H54 (cell line): Measurements from ENCODE around the gene ENOSF1.

Experiments used
- DNase-seq: peaks from one replicate; pipeline ENCODE4 v3.0.0; 2011; ENCODE audit warnings: low spot score, mixed read lengths; ENCODE audit not compliant: insufficient read length
- FAIRE-seq: peaks from 3 replicates; lab custom pipeline; 2011; peaks lifted over from hg19 to GRCh38; lab: Jason Lieb, UNC
- POLR2A ChIP-seq: IDR thresholded peaks from 2 replicates; pipeline ENCODE4 v1.6.1; 2011; ENCODE audit warnings: low read depth, mild to moderate bottlenecking, low read length

ENOSF1 gene

GRCh38 chr18:675307-675706 is 37.1 kb downstream of the ENOSF1 start:
- TF ChIP-seq POLR2A = no peak
- DNase-seq (no peak), FAIRE-seq (no peak)

GRCh38 chr18:673769-674168 is 38.7 kb downstream of the ENOSF1 start:
- no peak for TF ChIP-seq POLR2A
- no peak for FAIRE-seq
- DNase-seq = no peak

- DNase-seq (no peak), FAIRE-seq (no peak)
- no peak for TF ChIP-seq POLR2A
Observed at GRCh38 chr18:673317-673716, 39.1 kb downstream of the ENOSF1 start.

GRCh38 chr18:671405-671804 is 41.0 kb downstream of the ENOSF1 start:
- DNase-seq (no peak), FAIRE-seq (no peak)
- TF ChIP-seq POLR2A = no peak

GRCh38 chr18:670522-670921 is 41.9 kb downstream of the ENOSF1 start:
- DNase-seq (no peak), FAIRE-seq (no peak)
- no peak for TF ChIP-seq POLR2A

- no peak for DNase-seq
- FAIRE-seq = no peak
- TF ChIP-seq POLR2A = no peak
Observed at GRCh38 chr18:669077-669476, 43.4 kb downstream of the ENOSF1 start.

GRCh38 chr18:668260-668659 is 44.2 kb downstream of the ENOSF1 start:
- FAIRE-seq (no peak), DNase-seq (no peak)
- TF ChIP-seq POLR2A = no peak

GRCh38 chr18:666628-667027 is 45.8 kb downstream of the ENOSF1 start:
- FAIRE-seq = no peak
- no peak for TF ChIP-seq POLR2A
- DNase-seq = no peak

- no peak for TF ChIP-seq POLR2A
- FAIRE-seq (no peak), DNase-seq (no peak)
Observed at GRCh38 chr18:666177-666576, 46.3 kb downstream of the ENOSF1 start.

- DNase-seq = no peak
- FAIRE-seq = no peak
- no peak for TF ChIP-seq POLR2A
Observed at GRCh38 chr18:662197-662596, 50.2 kb downstream of the ENOSF1 start.

GRCh38 chr18:659597-659996 is 52.8 kb downstream of the ENOSF1 start:
- no peak for TF ChIP-seq POLR2A

GRCh38 chr18:658947-659533 is 53.4 kb downstream of the ENOSF1 start:
- DNase-seq (no peak), FAIRE-seq (no peak)
- no peak for TF ChIP-seq POLR2A

More at GRCh38 chr18:659597-659996, 52.8 kb downstream of the ENOSF1 start:
- no peak for DNase-seq
- FAIRE-seq = no peak

GRCh38 chr18:658001-658946 is 54.2 kb downstream of the ENOSF1 start:
- DNase-seq (peak; percentile 86), FAIRE-seq (peak; percentile 6)
- peak; percentile 44; the same call in 1 of the 2 replicates for TF ChIP-seq POLR2A

GRCh38 chr18:657311-658000 is 55.0 kb downstream of the ENOSF1 start, which contains the start of gene TYMS:
TYMS (plus strand) TSS chr18:657653; CDS start chr18:657743, 90 bp downstream.
- peak; percentile 75 for DNase-seq
- no peak for FAIRE-seq
- peak; percentile 52 for TF ChIP-seq POLR2A

GRCh38 chr18:655445-655844 is 57.0 kb downstream of the ENOSF1 start:
- no peak for DNase-seq
- TF ChIP-seq POLR2A = no peak
- FAIRE-seq = no peak
